HepG2 (cell line): ENCODE results near the gene PPME1. TPM values are rescaled to one million over a fixed set of nuclear protein-coding genes. Genes with fewer than 3 reads are reported as not detected.
A peak's percentile ranks its signal among the peaks of the same experiment; 100 is the strongest.

Source experiments
- ATF3 ChIP-seq: sonication (generic); formaldehyde crosslinking; IDR thresholded peaks from 2 replicates; pipeline ENCODE4 v1.4.0; 2020; ENCODE audit warnings: missing genetic modification reagents
- CAMTA2 ChIP-seq: sonication (generic); formaldehyde crosslinking; IDR thresholded peaks from 2 replicates; pipeline ENCODE4 v1.4.0; 2020; ENCODE audit warnings: mild to moderate bottlenecking, missing genetic modification reagents, borderline replicate concordance
- EZH2 ChIP-seq: conservative IDR thresholded peaks from 2 replicates; pipeline ENCODE4 v1.6.1; 2012; ENCODE audit warnings: mild to moderate bottlenecking, low read depth, low read length, moderate library complexity
- FOXA3 ChIP-seq: IDR thresholded peaks from 2 replicates; pipeline ENCODE4 v1.6.1; 2016; ENCODE audit warnings: missing genetic modification reagents, missing compliant biosample characterization
- FOXM1 ChIP-seq: sonication (generic); formaldehyde crosslinking; IDR thresholded peaks from 2 replicates; pipeline ENCODE4 v1.5.0; 2020; ENCODE audit warnings: missing genetic modification reagents
- GRHL1 ChIP-seq: sonication (generic); formaldehyde crosslinking; conservative IDR thresholded peaks from 2 replicates; pipeline ENCODE4 v1.8.0; 2022; ENCODE audit warnings: missing genetic modification reagents
- IKZF5 ChIP-seq: IDR thresholded peaks from 2 replicates; pipeline ENCODE4 v1.6.1; 2018; ENCODE audit warnings: missing genetic modification reagents, mild to moderate bottlenecking, missing compliant biosample characterization
- PHF20 ChIP-seq: sonication (generic); formaldehyde crosslinking; IDR thresholded peaks from 2 replicates; pipeline ENCODE4 v1.5.0; 2020; ENCODE audit warnings: mild to moderate bottlenecking, missing genetic modification reagents
- SIX1 ChIP-seq: sonication (generic); formaldehyde crosslinking; IDR thresholded peaks from 2 replicates; pipeline ENCODE4 v1.4.0; 2020; ENCODE audit warnings: missing genetic modification reagents, borderline replicate concordance
- SPEN ChIP-seq: sonication (generic); formaldehyde crosslinking; IDR thresholded peaks from 2 replicates; pipeline ENCODE4 v1.5.1; 2020; ENCODE audit warnings: low read depth, mild to moderate bottlenecking, missing genetic modification reagents
- SYNCRIP ChIP-seq: fragments of 200-400 bp; formaldehyde crosslinking; IDR thresholded peaks from 2 replicates; pipeline ENCODE4 v1.6.1; 2018; ENCODE audit warnings: mild to moderate bottlenecking, low read depth, low read length; ENCODE audit not compliant: insufficient read depth
- WIZ ChIP-seq: sonication (generic); formaldehyde crosslinking; IDR thresholded peaks from 2 replicates; pipeline ENCODE4 v1.5.1; 2020; ENCODE audit warnings: mild to moderate bottlenecking, missing genetic modification reagents
- ZBTB14 ChIP-seq: sonication (generic); formaldehyde crosslinking; IDR thresholded peaks from 2 replicates; pipeline ENCODE4 v1.4.0; 2020; ENCODE audit warnings: missing genetic modification reagents
- ZMYM4 ChIP-seq: sonication (generic); formaldehyde crosslinking; IDR thresholded peaks from 2 replicates; pipeline ENCODE4 v1.8.1; 2023; ENCODE audit warnings: mild to moderate bottlenecking, missing genetic modification reagents
- ZNF275 ChIP-seq: sonication (generic); formaldehyde crosslinking; IDR thresholded peaks from 2 replicates; pipeline ENCODE4 v1.8.0; 2022; ENCODE audit warnings: missing genetic modification reagents, mild to moderate bottlenecking, inconsistent platforms, borderline replicate concordance
- ZNF329 ChIP-seq: sonication (generic); formaldehyde crosslinking; IDR thresholded peaks from 2 replicates; pipeline ENCODE4 v1.9.0; 2021; ENCODE audit warnings: low read depth, mild to moderate bottlenecking, missing genetic modification reagents
- ZNF687 ChIP-seq: sonication (generic); formaldehyde crosslinking; IDR thresholded peaks from 2 replicates; pipeline ENCODE4 v1.5.1; 2020; ENCODE audit warnings: mild to moderate bottlenecking, missing genetic modification reagents, moderate library complexity
- ZSCAN25 ChIP-seq: sonication (generic); formaldehyde crosslinking; IDR thresholded peaks from 2 replicates; pipeline ENCODE4 v1.8.0; 2022; ENCODE audit warnings: mild to moderate bottlenecking, missing genetic modification reagents
- polyA plus RNA-seq, 8 experiments: library from polyadenylated mRNA; depleted of rRNA in 3 of 8; stranded (reverse) in 7 of 8; unstranded in 1 of 8; fragments of >200 nt; fragmentation: Illumina TruSeq in 4 of 8; extraction: Trizol in 4 of 8; gene quantifications; 2 replicates each; pipeline versions ENCODE4 v1.2.1 to v1.2.3, GENCODE V29; 2011 to 2016; ENCODE audit warnings: low read depth in 4 of 8, missing spikeins in 1 of 8, mixed read lengths in 1 of 8; ENCODE audit not compliant: insufficient read depth in 1 of 8
- total RNA-seq, 5 experiments: library from RNA; depleted of rRNA; stranded (reverse); fragments of >200 nt; fragmentation: Illumina TruSeq; extraction: Trizol; gene quantifications; 2 replicates each; pipeline ENCODE4 v1.2.3, GENCODE V29; 2016; ENCODE audit warnings: low read depth in 1 of 5

The PPME1 gene
- total and polyA plus RNA-seq, 2 of the 13 experiments (the other 11 are each of a cell fraction or from before 2014, with no cell fraction given) = 31.3 to 56.0 TPM

- peak; percentile 57; the same call in 1 of the 2 replicates for TF ChIP-seq ZNF275
- TF ChIP-seq EZH2 = no peak
- TF ChIP-seq FOXM1 (CRISPR knock-in tag) = no peak
- TF ChIP-seq ZMYM4 (CRISPR knock-in tag) = peak; percentile 91
- TF ChIP-seq ZBTB14 (CRISPR knock-in tag) = no peak
- TF ChIP-seq IKZF5 = peak; percentile 67
- no peak for TF ChIP-seq SYNCRIP
- peak; percentile 98 for TF ChIP-seq ZNF687 (CRISPR knock-in tag)
- peak; percentile 84; the same call in 1 of the 2 replicates for TF ChIP-seq ZNF329
- peak; percentile 40; the same call in 1 of the 2 replicates for TF ChIP-seq ZSCAN25 (CRISPR knock-in tag)
- TF ChIP-seq FOXA3 = no peak; the same call in 1 of the 2 replicates
- TF ChIP-seq ATF3 (CRISPR knock-in tag) = no peak
- TF ChIP-seq SIX1 = no peak; the same call in 1 of the 2 replicates
- no peak for TF ChIP-seq WIZ (CRISPR knock-in tag)
- TF ChIP-seq GRHL1 (CRISPR knock-in tag) = no peak
- no peak; the same call in 1 of the 2 replicates for TF ChIP-seq CAMTA2 (CRISPR knock-in tag)
- peak; percentile 72; the same call in 1 of the 2 replicates for TF ChIP-seq PHF20 (CRISPR knock-in tag)
- TF ChIP-seq SPEN = peak; percentile 69
Observed at GRCh38 chr11:74170694-74171629, at the start of gene PPME1, which contains the start of gene C2CD3 (continued).
